ENCODE data around the gene GHDC.
"Not testable (repeated sequence)": the region's sequence is repeated elsewhere in the genome, so short reads cannot be mapped to it uniquely, and the experiment has no call there.

Gene GHDC, protein sequence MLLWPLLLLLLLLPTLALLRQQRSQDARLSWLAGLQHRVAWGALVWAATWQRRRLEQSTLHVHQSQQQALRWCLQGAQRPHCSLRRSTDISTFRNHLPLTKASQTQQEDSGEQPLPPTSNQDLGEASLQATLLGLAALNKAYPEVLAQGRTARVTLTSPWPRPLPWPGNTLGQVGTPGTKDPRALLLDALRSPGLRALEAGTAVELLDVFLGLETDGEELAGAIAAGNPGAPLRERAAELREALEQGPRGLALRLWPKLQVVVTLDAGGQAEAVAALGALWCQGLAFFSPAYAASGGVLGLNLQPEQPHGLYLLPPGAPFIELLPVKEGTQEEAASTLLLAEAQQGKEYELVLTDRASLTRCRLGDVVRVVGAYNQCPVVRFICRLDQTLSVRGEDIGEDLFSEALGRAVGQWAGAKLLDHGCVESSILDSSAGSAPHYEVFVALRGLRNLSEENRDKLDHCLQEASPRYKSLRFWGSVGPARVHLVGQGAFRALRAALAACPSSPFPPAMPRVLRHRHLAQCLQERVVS

DNA sequence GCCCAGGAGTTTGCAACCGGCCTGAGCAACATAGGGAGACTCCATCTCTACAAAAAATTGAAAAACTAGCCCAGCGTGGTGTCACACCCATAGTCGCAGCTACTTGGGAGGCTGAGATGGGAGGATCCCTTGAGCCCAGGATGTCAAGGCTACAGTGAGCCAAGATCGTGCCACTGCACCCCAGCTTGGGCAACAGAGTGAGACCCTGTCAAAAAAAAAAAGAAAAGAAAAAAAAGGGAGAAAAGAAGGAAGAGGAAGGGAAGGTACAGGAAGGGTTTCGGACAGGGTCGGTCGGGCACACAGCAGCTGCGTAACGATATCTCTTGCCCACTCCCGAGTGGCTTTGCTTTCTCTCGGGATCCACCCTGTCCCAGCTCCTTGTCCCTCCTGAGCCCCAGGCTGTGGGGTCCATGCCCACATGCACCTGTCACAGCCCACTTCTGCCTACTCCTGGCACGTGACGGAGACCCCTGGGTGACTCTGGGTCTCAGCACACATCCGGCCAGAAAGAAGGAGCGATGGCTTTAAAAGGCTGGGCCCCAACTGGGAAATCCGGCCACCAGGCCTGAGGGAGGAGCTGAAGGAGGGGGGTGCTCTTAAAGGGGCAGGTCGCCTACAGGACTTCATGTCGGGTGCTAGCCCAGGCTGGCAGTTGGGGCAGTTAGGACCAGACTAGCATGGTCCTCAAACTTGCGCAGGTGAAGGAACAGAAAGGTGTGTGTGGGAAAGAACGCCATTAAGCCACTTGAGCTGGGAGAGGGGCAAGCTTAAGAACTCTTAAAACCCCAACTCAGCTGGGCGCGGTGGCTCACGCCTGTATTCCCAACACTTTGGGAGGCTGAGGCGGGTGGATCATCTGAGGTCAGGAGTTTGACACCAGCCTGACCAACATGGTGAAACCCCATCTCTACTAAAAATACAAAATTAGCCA lies at the start of gene GHDC:
GHDC (minus strand) TSS at position 526 of the 931 bp plus-strand sequence. CDS start 913 bp downstream, outside the sequence.
- H3K27ac ChIP-seq: peak within 1 kb of the TSS; percentile 77
- no peaks in the 10 kb centered on the region for H3K27me3 ChIP-seq
- H3K4me3 ChIP-seq (ENCODE audit: low read depth in 1 of 2, low read length in 1 of 2): peak within 1 kb of the TSS; percentile 65 to 78
- TF ChIP-seq, protein P1, sequence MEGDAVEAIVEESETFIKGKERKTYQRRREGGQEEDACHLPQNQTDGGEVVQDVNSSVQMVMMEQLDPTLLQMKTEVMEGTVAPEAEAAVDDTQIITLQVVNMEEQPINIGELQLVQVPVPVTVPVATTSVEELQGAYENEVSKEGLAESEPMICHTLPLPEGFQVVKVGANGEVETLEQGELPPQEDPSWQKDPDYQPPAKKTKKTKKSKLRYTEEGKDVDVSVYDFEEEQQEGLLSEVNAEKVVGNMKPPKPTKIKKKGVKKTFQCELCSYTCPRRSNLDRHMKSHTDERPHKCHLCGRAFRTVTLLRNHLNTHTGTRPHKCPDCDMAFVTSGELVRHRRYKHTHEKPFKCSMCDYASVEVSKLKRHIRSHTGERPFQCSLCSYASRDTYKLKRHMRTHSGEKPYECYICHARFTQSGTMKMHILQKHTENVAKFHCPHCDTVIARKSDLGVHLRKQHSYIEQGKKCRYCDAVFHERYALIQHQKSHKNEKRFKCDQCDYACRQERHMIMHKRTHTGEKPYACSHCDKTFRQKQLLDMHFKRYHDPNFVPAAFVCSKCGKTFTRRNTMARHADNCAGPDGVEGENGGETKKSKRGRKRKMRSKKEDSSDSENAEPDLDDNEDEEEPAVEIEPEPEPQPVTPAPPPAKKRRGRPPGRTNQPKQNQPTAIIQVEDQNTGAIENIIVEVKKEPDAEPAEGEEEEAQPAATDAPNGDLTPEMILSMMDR (IDR thresholded peaks at IDR 0.05): no peak
- H3K4me1 ChIP-seq (ENCODE audit: control insufficient read depth in 1 of 2, insufficient read depth in 1 of 2, low read depth in 1 of 2, low read length in 1 of 2): peaks cover 33 to 37% of the 10 kb centered on the region in 2 experiments
- no peaks in the 10 kb centered on the region for H3K9me3 ChIP-seq
- no peaks in the 10 kb centered on the region for H3K36me3 ChIP-seq

DNA sequence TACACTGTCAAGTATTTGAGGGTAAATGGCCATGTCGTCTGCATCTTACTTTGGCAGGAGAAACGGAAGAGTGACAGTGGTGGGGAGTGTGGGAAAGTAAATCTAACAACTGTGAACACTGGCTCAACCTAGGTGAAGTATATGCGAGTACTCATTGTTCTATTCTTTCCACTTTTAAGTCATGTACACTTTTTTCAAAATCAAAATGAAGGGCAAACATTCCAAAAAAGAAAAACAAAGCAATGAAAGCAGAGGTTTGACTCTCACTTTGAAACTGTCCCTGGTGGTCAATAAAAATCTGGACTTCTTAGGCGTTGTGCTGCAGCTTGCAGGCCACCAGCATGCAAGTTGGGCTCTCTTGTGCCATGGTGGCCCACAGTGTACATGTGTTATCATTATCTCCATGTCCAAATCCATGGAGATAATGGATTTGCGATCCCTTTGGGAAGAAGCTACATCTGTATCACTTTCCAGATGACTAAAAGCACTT lies 49.2 kb upstream of the GHDC start:
- Histone ChIP-seq H3K9me3 (no peaks in the 10 kb centered on the region), H3K4me1 (ENCODE audit: control insufficient read depth in 1 of 2, insufficient read depth in 1 of 2, low read depth in 1 of 2, low read length in 1 of 2) (peaks cover 37 to 41% of the 10 kb centered on the region in 2 experiments), H3K4me3 (ENCODE audit: low read depth in 1 of 2, low read length in 1 of 2) (no peak overlapping the region), H3K27ac (peak overlapping the region; percentile 59), H3K36me3 (no peaks in the 10 kb centered on the region), H3K27me3 (no peaks in the 10 kb centered on the region)
- TF ChIP-seq, protein P1 (IDR thresholded peaks at IDR 0.05): no peak

DNA sequence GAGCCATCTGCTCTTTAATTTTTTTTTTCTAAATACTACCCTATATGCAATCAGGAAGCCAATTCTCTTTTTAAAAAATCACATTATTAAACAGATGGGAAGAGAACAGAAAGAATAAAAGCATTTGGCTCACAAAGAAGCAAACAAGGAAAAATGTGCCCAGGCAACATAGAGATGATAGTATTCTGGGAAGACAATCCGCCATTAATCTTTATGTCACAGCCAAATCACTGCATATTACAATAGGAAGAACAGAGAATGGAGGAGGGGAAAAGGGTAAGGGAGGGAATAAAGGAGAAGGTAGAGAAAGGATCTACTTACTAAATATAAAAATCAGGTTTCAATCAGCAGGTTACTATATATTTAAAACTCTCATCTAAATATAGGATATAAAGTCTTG lies 47.6 kb upstream of the GHDC start:
- Histone ChIP-seq H3K4me3 (ENCODE audit: low read depth in 1 of 2, low read length in 1 of 2) (no peak overlapping the region), H3K27ac (peak overlapping the region; percentile 41), H3K36me3 (no peaks in the 10 kb centered on the region), H3K4me1 (ENCODE audit: control insufficient read depth in 1 of 2, insufficient read depth in 1 of 2, low read depth in 1 of 2, low read length in 1 of 2) (peaks cover 20 to 24% of the 10 kb centered on the region in 2 experiments), H3K9me3 (no peaks in the 10 kb centered on the region), H3K27me3 (no peaks in the 10 kb centered on the region)
- TF ChIP-seq, protein P1 (IDR thresholded peaks at IDR 0.05): no peak

DNA sequence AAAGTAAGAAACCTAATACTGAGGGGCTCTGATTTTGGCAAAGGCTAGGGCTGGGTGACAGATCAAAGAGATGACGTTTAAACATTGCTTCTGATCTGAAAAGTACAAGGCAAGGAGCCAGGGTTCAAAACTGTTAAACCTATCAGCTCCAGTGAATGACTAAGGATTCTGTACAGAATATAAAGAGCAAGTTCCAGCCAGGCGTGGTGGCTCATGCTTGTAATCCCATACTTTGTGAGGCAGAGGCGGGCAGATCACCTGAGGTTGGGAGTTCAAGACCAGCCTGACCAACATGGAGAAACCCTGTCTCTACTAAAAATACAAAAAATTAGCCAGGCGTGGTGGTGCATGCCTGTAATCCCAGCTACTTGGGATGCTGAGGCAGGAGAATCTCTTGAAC lies 46.6 kb upstream of the GHDC start:
- Histone ChIP-seq H3K27ac (peak overlapping the region; percentile 14), H3K4me1 (ENCODE audit: control insufficient read depth in 1 of 2, insufficient read depth in 1 of 2, low read depth in 1 of 2, low read length in 1 of 2) (peaks cover 10 to 14% of the 10 kb centered on the region in 2 experiments)
- not testable (repeated sequence) for H3K4me3 ChIP-seq (ENCODE audit: low read depth in 1 of 2, low read length in 1 of 2); H3K36me3 ChIP-seq; H3K9me3 ChIP-seq; H3K27me3 ChIP-seq

DNA sequence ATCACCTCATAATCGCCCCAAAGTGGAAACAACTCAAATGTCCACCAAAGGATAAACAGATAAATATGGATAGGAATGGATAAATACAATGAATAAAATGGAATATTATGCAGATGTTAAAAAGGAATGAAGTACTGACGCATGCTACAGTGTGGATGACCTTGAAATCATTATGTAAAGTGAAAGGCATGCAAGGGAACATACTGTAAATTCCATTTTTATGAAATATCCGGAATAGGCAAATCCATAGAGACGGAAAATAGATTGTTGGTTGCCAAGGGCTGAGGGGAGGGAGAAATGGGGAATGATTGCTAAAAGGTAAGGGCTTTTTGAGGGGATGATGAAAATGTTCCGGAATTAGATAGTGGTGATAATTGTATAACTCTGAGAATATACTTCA lies 45.9 kb upstream of the GHDC start:
- H3K4me1 ChIP-seq (ENCODE audit: control insufficient read depth in 1 of 2, insufficient read depth in 1 of 2, low read depth in 1 of 2, low read length in 1 of 2): peaks cover 8% of the 10 kb centered on the region in 2 experiments
- H3K4me3 ChIP-seq (ENCODE audit: low read depth in 1 of 2, low read length in 1 of 2): no peak overlapping the region
- no peaks in the 10 kb centered on the region for H3K36me3 ChIP-seq
- TF ChIP-seq, protein P1 (IDR thresholded peaks at IDR 0.05): no peak
- no peaks in the 10 kb centered on the region for H3K27me3 ChIP-seq
- H3K27ac ChIP-seq: peak overlapping the region; percentile 14
- H3K9me3 ChIP-seq: no peaks in the 10 kb centered on the region

DNA sequence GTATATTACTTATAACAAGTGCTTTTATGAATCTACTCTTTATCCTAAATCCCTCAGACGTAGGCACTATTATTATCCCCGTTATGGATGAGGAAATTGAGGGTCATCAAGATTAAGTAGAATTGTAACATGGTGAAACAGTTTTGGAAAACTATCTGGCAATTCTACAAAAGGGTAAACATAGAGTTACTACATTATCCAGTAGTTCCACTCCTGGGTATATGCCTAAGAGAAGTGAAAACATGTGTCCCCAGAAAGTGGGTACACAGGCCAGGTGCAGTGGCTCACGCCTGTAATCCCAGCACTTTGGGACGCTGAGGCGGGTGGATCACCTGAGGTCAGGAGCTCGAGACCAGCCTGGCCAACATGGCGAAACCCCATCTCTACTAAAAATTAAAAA lies 45.3 kb upstream of the GHDC start:
- H3K4me3 ChIP-seq (ENCODE audit: low read depth in 1 of 2, low read length in 1 of 2); H3K27me3 ChIP-seq; H3K36me3 ChIP-seq; H3K9me3 ChIP-seq; H3K4me1 ChIP-seq (ENCODE audit: control insufficient read depth in 1 of 2, insufficient read depth in 1 of 2, low read depth in 1 of 2, low read length in 1 of 2): not testable (repeated sequence)
- peak overlapping the region; percentile 15 for H3K27ac ChIP-seq
